ENCODE measurements around the gene WNT3A.

Gene WNT3A

GRCh38 chr1:228063251-228064191 lies 56.7 kb downstream of the WNT3A start:
- no peak overlapping the region for H3K27ac ChIP-seq (ENCODE audit: low read depth, low read length, poor library complexity, severe bottlenecking)
- H3K27me3 ChIP-seq (ENCODE audit: insufficient read depth, low read length), result no peaks in the 10 kb centered on the region
- no peaks in the 10 kb centered on the region for H3K9me2 ChIP-seq (ENCODE audit: low read depth, low read length)
- H3K9me3 ChIP-seq (ENCODE audit: low read length), result no peaks in the 10 kb centered on the region
- H2AFZ ChIP-seq (ENCODE audit: low read length), result no peak overlapping the region
- H4K20me1 ChIP-seq (ENCODE audit: insufficient read depth, low read length), result no peaks in the 10 kb centered on the region
- no peaks in the 10 kb centered on the region for H3F3A ChIP-seq (ENCODE audit: insufficient read depth, low read length)
- H3K79me2 ChIP-seq (ENCODE audit: insufficient read depth, low read length), result no peaks in the 10 kb centered on the region
- H3K4me3 ChIP-seq (ENCODE audit: low read depth, low read length, poor library complexity, severe bottlenecking), result no peak overlapping the region
- no peak overlapping the region for H3K9ac ChIP-seq (ENCODE audit: low read length)
- no peaks in the 10 kb centered on the region for H3K4me1 ChIP-seq (ENCODE audit: insufficient read depth, low read length, severe bottlenecking)
- no peak overlapping the region for H3K4me2 ChIP-seq (ENCODE audit: low read length)
- H3K36me3 ChIP-seq (ENCODE audit: insufficient read depth, low read length), result no peaks in the 10 kb centered on the region
- TF ChIP-seq CTCF (IDR thresholded peaks at IDR 0.05; ENCODE audit: low read length) (no peak), EZH2 (IDR thresholded peaks at IDR 0.05; ENCODE audit: borderline replicate concordance, low read length) (no peak)

GRCh38 chr1:228064296-228064695 lies 57.5 kb downstream of the WNT3A start:
- no peaks in the 10 kb centered on the region for H4K20me1 ChIP-seq (ENCODE audit: insufficient read depth, low read length)
- no peak overlapping the region for H3K9ac ChIP-seq (ENCODE audit: low read length)
- H3K9me2 ChIP-seq (ENCODE audit: low read depth, low read length), result no peaks in the 10 kb centered on the region
- H3K79me2 ChIP-seq (ENCODE audit: insufficient read depth, low read length), result no peaks in the 10 kb centered on the region
- no peaks in the 10 kb centered on the region for H3K4me1 ChIP-seq (ENCODE audit: insufficient read depth, low read length, severe bottlenecking)
- no peaks in the 10 kb centered on the region for H3K27me3 ChIP-seq (ENCODE audit: insufficient read depth, low read length)
- H3K4me2 ChIP-seq (ENCODE audit: low read length), result no peak overlapping the region
- TF ChIP-seq EZH2 (IDR thresholded peaks at IDR 0.05; ENCODE audit: borderline replicate concordance, low read length) (no peak), CTCF (IDR thresholded peaks at IDR 0.05; ENCODE audit: low read length) (no peak)
- H2AFZ ChIP-seq (ENCODE audit: low read length), result no peak overlapping the region
- H3K36me3 ChIP-seq (ENCODE audit: insufficient read depth, low read length), result no peaks in the 10 kb centered on the region
- H3K27ac ChIP-seq (ENCODE audit: low read depth, low read length, poor library complexity, severe bottlenecking), result no peak overlapping the region
- no peaks in the 10 kb centered on the region for H3K9me3 ChIP-seq (ENCODE audit: low read length)
- no peaks in the 10 kb centered on the region for H3F3A ChIP-seq (ENCODE audit: insufficient read depth, low read length)
- no peak overlapping the region for H3K4me3 ChIP-seq (ENCODE audit: low read depth, low read length, poor library complexity, severe bottlenecking)

GRCh38 chr1:228064741-228065542 lies 58.1 kb downstream of the WNT3A start:
- Histone ChIP-seq H4K20me1 (ENCODE audit: insufficient read depth, low read length) (no peaks in the 10 kb centered on the region), H3K9me2 (ENCODE audit: low read depth, low read length) (no peaks in the 10 kb centered on the region), H3K4me2 (ENCODE audit: low read length) (no peak overlapping the region), H3K4me3 (ENCODE audit: low read depth, low read length, poor library complexity, severe bottlenecking) (no peak overlapping the region), H2AFZ (ENCODE audit: low read length) (no peak overlapping the region), H3K27me3 (ENCODE audit: insufficient read depth, low read length) (no peaks in the 10 kb centered on the region), H3K27ac (ENCODE audit: low read depth, low read length, poor library complexity, severe bottlenecking) (no peak overlapping the region), H3K9me3 (ENCODE audit: low read length) (no peaks in the 10 kb centered on the region), H3K79me2 (ENCODE audit: insufficient read depth, low read length) (no peaks in the 10 kb centered on the region), H3K36me3 (ENCODE audit: insufficient read depth, low read length) (no peaks in the 10 kb centered on the region), H3F3A (ENCODE audit: insufficient read depth, low read length) (no peaks in the 10 kb centered on the region), H3K4me1 (ENCODE audit: insufficient read depth, low read length, severe bottlenecking) (no peaks in the 10 kb centered on the region), H3K9ac (ENCODE audit: low read length) (no peak overlapping the region)
- TF ChIP-seq CTCF (IDR thresholded peaks at IDR 0.05; ENCODE audit: low read length) (no peak), EZH2 (IDR thresholded peaks at IDR 0.05; ENCODE audit: borderline replicate concordance, low read length) (no peak)

Measured in OCI-LY1 (cell line).